GM19025 (cell line): ENCODE measurements around the gene HERC3.

Experiments
- ATAC-seq: cut with Tn5 transposase; IDR thresholded peaks from one replicate; pipeline ENCODE4 v1.9.1; 2021; ENCODE audit warnings: mild to moderate bottlenecking, low read depth, moderate library complexity; ENCODE audit not compliant: unreplicated experiment

Gene HERC3

GRCh38 chr4:88709989-88710388 lies 117.7 kb downstream of the HERC3 start:
- ATAC-seq: no peak

GRCh38 chr4:88713782-88714181 lies 121.5 kb downstream of the HERC3 start:
- ATAC-seq: no peak

GRCh38 chr4:88718098-88718497 lies 125.8 kb downstream of the HERC3 start:
- ATAC-seq: no peak

GRCh38 chr4:88719381-88719780 lies 127.1 kb downstream of the HERC3 start:
- ATAC-seq: no peak

- ATAC-seq: no peak
Measured at GRCh38 chr4:88720451-88721428, 128.5 kb downstream of the HERC3 start.

GRCh38 chr4:88722276-88722780 lies 130.0 kb downstream of the HERC3 start:
- ATAC-seq: no peak

- ATAC-seq: no peak
Measured at GRCh38 chr4:88722828-88723227, 130.5 kb downstream of the HERC3 start.

GRCh38 chr4:88724406-88724805 lies 132.1 kb downstream of the HERC3 start:
- ATAC-seq: no peak

- ATAC-seq: no peak
Measured at GRCh38 chr4:88725143-88725542, 132.9 kb downstream of the HERC3 start.

GRCh38 chr4:88725986-88726385 lies 133.7 kb downstream of the HERC3 start:
- ATAC-seq: no peak

- no peak for ATAC-seq
Measured at GRCh38 chr4:88728146-88728545, 135.9 kb downstream of the HERC3 start.

GRCh38 chr4:88729146-88729760 lies 137.0 kb downstream of the HERC3 start:
- no peak for ATAC-seq

- ATAC-seq: no peak
Measured at GRCh38 chr4:88730811-88731210, 138.5 kb downstream of the HERC3 start.

GRCh38 chr4:88731381-88731780 lies 139.1 kb downstream of the HERC3 start:
- ATAC-seq: no peak

- no peak for ATAC-seq
Measured at GRCh38 chr4:88732714-88733368, 140.6 kb downstream of the HERC3 start.

- no peak for ATAC-seq
Measured at GRCh38 chr4:88734403-88734949, 142.2 kb downstream of the HERC3 start.

- ATAC-seq: no peak
Measured at GRCh38 chr4:88735564-88735963, 143.3 kb downstream of the HERC3 start.

- ATAC-seq: no peak
Measured at GRCh38 chr4:88736264-88736663, 144.0 kb downstream of the HERC3 start.

GRCh38 chr4:88737307-88737941 lies 145.1 kb downstream of the HERC3 start:
- ATAC-seq: no peak

- ATAC-seq: no peak
Measured at GRCh38 chr4:88738180-88738579, 145.9 kb downstream of the HERC3 start.
